Epithelial cell of esophagus (primary cell): Measurements from ENCODE around the gene CASP6.
A peak's percentile ranks its signal among the peaks of the same experiment; 100 is the strongest.

Source experiments
- DNase-seq: peaks from one replicate; pipeline ENCODE4 v3.0.0; 2010; ENCODE audit warnings: low read depth
- H3K4me3 ChIP-seq: 2 replicates; pipeline ENCODE4 v1.5.1; 2011; ENCODE audit warnings: mild to moderate bottlenecking, low read length, control low read depth
- CTCF ChIP-seq: IDR thresholded peaks from 2 replicates; pipeline ENCODE4 v1.5.1; 2011; ENCODE audit warnings: low read depth, mild to moderate bottlenecking, low read length, control low read depth, inconsistent platforms; ENCODE audit not compliant: insufficient read depth; ENCODE audit errors: missing control alignments

Gene CASP6

GRCh38 chr4:109657854-109658418 is 45.3 kb downstream of the CASP6 start:
- TF ChIP-seq CTCF: no peak
- DNase-seq: no peak
- H3K4me3 ChIP-seq: no peak overlapping the region

GRCh38 chr4:109655396-109655795 is 47.8 kb downstream of the CASP6 start:
- no peak for DNase-seq
- H3K4me3 ChIP-seq: no peak overlapping the region
- no peak for TF ChIP-seq CTCF

GRCh38 chr4:109649872-109650271 is 53.4 kb downstream of the CASP6 start:
- no peak overlapping the region for H3K4me3 ChIP-seq
- DNase-seq: no peak
- no peak for TF ChIP-seq CTCF

GRCh38 chr4:109648997-109649575 is 54.2 kb downstream of the CASP6 start:
- no peak for DNase-seq
- no peak overlapping the region for H3K4me3 ChIP-seq
- no peak for TF ChIP-seq CTCF

GRCh38 chr4:109648266-109648996 is 54.8 kb downstream of the CASP6 start:
- TF ChIP-seq CTCF: no peak
- H3K4me3 ChIP-seq: no peak overlapping the region
- DNase-seq: peak; percentile 27

- H3K4me3 ChIP-seq: no peak overlapping the region
- no peak for DNase-seq
- TF ChIP-seq CTCF: no peak
Observed at GRCh38 chr4:109645874-109646710, 57.2 kb downstream of the CASP6 start.
